ENCODE measurements around the gene XXYLT1. TPM values are rescaled to one million over a fixed set of nuclear protein-coding genes. Genes with fewer than 3 reads are reported as not detected.

Gene XXYLT1
- total and polyA plus RNA-seq, 10 of the 15 experiments (the other 5 are each of a cell fraction or from before 2014, with no cell fraction given): 1.2 to 14.2 (median 9.3) TPM

DNA sequence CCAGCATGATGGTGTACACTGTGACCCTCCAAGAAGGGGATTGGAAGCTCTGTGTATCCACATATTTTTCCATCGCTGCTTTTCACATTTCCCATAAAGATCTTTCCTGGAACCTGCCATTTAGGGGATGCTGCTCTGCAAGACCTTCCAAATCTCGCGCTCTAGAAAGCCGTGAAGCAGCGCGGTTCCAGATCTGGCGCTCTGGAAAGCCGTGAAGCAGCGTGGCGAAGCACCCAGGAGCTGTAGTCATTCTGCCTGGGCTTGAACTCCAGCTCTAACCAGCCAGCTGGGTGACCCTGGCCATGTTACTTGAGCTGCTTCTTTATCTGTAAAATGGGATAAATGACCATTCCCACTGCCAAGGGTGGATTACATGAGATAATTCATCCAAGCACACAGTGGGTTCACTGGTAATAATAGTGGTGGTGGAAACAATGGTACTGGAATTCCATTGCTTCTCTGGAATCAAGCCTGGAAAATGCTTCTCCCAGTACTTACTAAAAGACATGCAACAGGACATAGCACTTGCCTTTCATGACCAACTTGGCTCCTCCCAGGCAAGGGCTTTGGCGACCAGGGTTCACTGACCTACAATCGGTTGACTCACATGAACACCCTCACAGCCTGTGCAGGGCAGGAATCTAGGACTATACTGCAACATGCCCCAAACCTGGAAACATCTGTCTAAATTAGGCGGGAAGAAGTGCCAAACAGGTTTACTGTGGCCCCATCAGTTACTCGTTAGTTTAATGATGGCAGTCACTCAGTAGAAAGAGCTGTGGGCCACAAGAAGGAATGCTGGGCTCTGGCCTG is 70.7 kb downstream of the XXYLT1 start:
- BruUV-seq (replicated peaks): no TSS peak
- ChIA-PET RAD21 (ENCODE audit: unreplicated experiment) (no interaction called here), POLR2A (no interaction called here), SMC1A (ENCODE audit: uncharacterized antibody, unreplicated experiment) (interaction anchor here (0.8 to 2.0 kb wide), 3 partner anchors 12 to 70 kb away, joined by 4 to 10 read pairs (median 5); no protein-coding TSS in a partner anchor), CTCF (interaction anchor here (1.0 to 1.3 kb wide), 2 partner anchors 50 to 52 kb away, joined by 3 to 4 read pairs; no protein-coding TSS in a partner anchor)
- 94% methylated on average over 14 of the region's 14 CpGs for WGBS (ENCODE audit: insufficient coverage, insufficient replicate concordance, low lambda C conversion rate, missing lambda C conversion rate)
- ATAC-seq (no peak), DNase-seq (ENCODE audit: low read depth, low spot score) (no peak), FAIRE-seq (no peak)
- no peak overlapping the region for H2AFZ ChIP-seq (ENCODE audit: control insufficient read depth, low read depth, low read length)
- TF ChIP-seq, protein P1, sequence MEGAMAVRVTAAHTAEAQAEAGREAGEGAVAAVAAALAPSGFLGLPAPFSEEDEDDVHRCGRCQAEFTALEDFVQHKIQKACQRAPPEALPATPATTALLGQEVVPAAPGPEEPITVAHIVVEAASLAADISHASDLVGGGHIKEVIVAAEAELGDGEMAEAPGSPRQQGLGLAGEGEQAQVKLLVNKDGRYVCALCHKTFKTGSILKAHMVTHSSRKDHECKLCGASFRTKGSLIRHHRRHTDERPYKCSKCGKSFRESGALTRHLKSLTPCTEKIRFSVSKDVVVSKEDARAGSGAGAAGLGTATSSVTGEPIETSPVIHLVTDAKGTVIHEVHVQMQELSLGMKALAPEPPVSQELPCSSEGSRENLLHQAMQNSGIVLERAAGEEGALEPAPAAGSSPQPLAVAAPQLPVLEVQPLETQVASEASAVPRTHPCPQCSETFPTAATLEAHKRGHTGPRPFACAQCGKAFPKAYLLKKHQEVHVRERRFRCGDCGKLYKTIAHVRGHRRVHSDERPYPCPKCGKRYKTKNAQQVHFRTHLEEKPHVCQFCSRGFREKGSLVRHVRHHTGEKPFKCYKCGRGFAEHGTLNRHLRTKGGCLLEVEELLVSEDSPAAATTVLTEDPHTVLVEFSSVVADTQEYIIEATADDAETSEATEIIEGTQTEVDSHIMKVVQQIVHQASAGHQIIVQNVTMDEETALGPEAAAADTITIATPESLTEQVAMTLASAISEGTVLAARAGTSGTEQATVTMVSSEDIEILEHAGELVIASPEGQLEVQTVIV (IDR thresholded peaks at IDR 0.05; ENCODE audit: borderline replicate concordance, partially characterized antibody): no peak
- TF ChIP-seq ZNF24 (IDR thresholded peaks at IDR 0.05) (no peak), TBL1XR1 (IDR thresholded peaks at IDR 0.05; ENCODE audit: low read depth, low read length) (no peak), EED (IDR thresholded peaks at IDR 0.05; ENCODE audit: low read depth) (no peak), ATF7 (IDR thresholded peaks at IDR 0.05; ENCODE audit: low read depth) (no peak), ZNF217 (IDR thresholded peaks at IDR 0.05) (no peak), HCFC1 (IDR thresholded peaks at IDR 0.05; ENCODE audit: low read length) (no peak), CHD2 (IDR thresholded peaks at IDR 0.05; ENCODE audit: borderline replicate concordance, low read depth, low read length) (no peak), KDM1A (IDR thresholded peaks at IDR 0.05; ENCODE audit: borderline replicate concordance) (no peak), SIX5 (IDR thresholded peaks at IDR 0.05; ENCODE audit: low read depth, low read length, severe bottlenecking) (no peak), YY1 (IDR thresholded peaks at IDR 0.05; ENCODE audit: low read depth, low read length) (no peak), SP1 (IDR thresholded peaks at IDR 0.05; ENCODE audit: low read depth, low read length) (no peak), SREBF2 (IDR thresholded peaks at IDR 0.05; ENCODE audit: low read length) (no peak), HDAC6 (IDR thresholded peaks at IDR 0.05; ENCODE audit: unreplicated experiment) (no peak), POU2F2 (IDR thresholded peaks at IDR 0.05; ENCODE audit: borderline replicate concordance, low read depth, low read length) (no peak)
- TF ChIP-seq, protein P2, sequence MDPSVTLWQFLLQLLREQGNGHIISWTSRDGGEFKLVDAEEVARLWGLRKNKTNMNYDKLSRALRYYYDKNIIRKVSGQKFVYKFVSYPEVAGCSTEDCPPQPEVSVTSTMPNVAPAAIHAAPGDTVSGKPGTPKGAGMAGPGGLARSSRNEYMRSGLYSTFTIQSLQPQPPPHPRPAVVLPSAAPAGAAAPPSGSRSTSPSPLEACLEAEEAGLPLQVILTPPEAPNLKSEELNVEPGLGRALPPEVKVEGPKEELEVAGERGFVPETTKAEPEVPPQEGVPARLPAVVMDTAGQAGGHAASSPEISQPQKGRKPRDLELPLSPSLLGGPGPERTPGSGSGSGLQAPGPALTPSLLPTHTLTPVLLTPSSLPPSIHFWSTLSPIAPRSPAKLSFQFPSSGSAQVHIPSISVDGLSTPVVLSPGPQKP (IDR thresholded peaks at IDR 0.05; ENCODE audit: low read depth, low read length): no peak
- peaks cover 11% of the 10 kb centered on the region for H3K4me1 ChIP-seq (ENCODE audit: control insufficient read depth, insufficient read depth, low read length)
- no peak overlapping the region for H3K4me3 ChIP-seq
- intact Hi-C loops (cut with micrococcal nuclease; ENCODE audit: unreplicated experiment) (no loop called here), in situ Hi-C loops (cut with MboI) (no loop called here)
- H3K27me3 ChIP-seq (replicated peaks in 1 of 2; ENCODE audit: control insufficient read depth in 2 of 2, insufficient read depth in 2 of 2, low read length in 1 of 2): no peaks in the 10 kb centered on the region
- no peak overlapping the region for H3K9ac ChIP-seq (ENCODE audit: control insufficient read depth, insufficient read depth, low read length)
- H3K79me2 ChIP-seq (ENCODE audit: control insufficient read depth, insufficient read depth, low read length): no peaks in the 10 kb centered on the region
- no peaks in the 10 kb centered on the region; the same call in 2 of the 3 replicates for H3K9me3 ChIP-seq (replicated peaks; ENCODE audit: control insufficient read depth, insufficient read depth, low read length)
- no peaks in the 10 kb centered on the region for H4K20me1 ChIP-seq (ENCODE audit: control insufficient read depth, insufficient read depth)
- H3K36me3 ChIP-seq (ENCODE audit: control insufficient read depth in 2 of 2, insufficient read depth in 2 of 2, low read length in 1 of 2): no peaks in the 10 kb centered on the region
- no peak overlapping the region for H3K4me2 ChIP-seq (ENCODE audit: control insufficient read depth, insufficient read depth)
- H3K27ac ChIP-seq (ENCODE audit: control insufficient read depth, insufficient read depth): no peak overlapping the region
